ENCODE data around the gene CACNG7. TPM values are rescaled to one million over a fixed set of nuclear protein-coding genes. Genes with fewer than 3 reads are reported as not detected.
"Not testable (repeated sequence)": the region's sequence is repeated elsewhere in the genome, so short reads cannot be mapped to it uniquely, and the experiment has no call there.

The CACNG7 gene
- total RNA-seq, 1 experiment from 2014 or later, result not detected

DNA sequence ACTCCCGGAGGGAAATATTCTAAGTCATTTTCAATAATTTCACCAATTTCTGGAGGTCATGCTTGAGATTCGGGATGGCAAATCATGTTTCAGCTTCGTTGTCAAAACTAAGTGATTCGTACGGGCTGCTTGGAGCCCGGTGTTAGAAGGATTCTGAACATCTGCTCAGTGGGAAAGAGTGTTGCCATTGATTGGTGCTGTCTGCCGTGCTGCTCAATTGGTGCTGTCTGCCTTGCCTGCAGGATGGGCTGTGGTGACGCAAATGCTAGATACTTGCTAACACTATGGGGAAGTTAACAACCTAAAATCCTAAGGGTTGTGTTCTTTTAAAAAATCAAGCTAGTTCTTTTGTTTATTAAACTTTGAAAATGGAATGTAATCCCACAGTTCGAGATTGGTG, 36.4 kb downstream of the CACNG7 start:
- Histone ChIP-seq H3K9me2 (replicated peaks; ENCODE audit: insufficient read depth, low read length) (no peaks in the 10 kb centered on the region), H3K4me2 (ENCODE audit: low read depth, low read length, poor library complexity, severe bottlenecking) (no peak overlapping the region), H3K27me3 (ENCODE audit: low read length) (no peaks in the 10 kb centered on the region), H3K36me3 (ENCODE audit: insufficient read depth, low read length) (no peaks in the 10 kb centered on the region), H3K27ac (ENCODE audit: low read length) (no peak overlapping the region), H3K9ac (ENCODE audit: low read length) (no peak overlapping the region), H2AFZ (ENCODE audit: low read length) (no peak overlapping the region), H3K9me3 (ENCODE audit: low read length) (no peaks in the 10 kb centered on the region; the same call in 1 of the 2 replicates), H4K20me1 (ENCODE audit: insufficient read depth, low read depth, low read length) (no peaks in the 10 kb centered on the region), H3K79me2 (ENCODE audit: low read length) (no peaks in the 10 kb centered on the region), H3K4me1 (ENCODE audit: low read length) (no peaks in the 10 kb centered on the region), H3K4me3 (ENCODE audit: low read length) (no peak overlapping the region)
- no peak for DNase-seq

DNA sequence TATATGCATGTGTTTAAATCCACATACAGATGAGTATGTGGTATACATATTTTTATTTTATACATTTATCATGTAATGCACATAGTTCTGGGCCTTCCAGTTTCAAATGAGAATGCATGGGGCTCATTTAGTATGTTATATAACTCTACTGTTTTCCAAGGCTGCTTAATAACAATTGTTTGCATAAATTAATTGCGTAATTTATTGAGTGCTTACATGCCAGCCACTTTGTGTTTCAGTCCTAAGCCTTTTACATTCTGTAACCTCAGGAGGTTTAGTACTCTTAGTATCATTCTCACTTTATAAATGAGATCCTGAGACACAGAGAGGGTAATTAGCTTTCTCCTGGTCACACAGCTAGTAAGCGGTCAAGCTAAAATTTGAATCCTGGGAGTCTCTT, 36.9 kb downstream of the CACNG7 start:
- H3K9me3 ChIP-seq (ENCODE audit: low read length), result no peaks in the 10 kb centered on the region; the same call in 1 of the 2 replicates

GRCh38 chr19:53947624-53948023, 38.5 kb downstream of the CACNG7 start:
- Histone ChIP-seq H3K4me1 (ENCODE audit: low read length) (no peaks in the 10 kb centered on the region), H3K9me2 (replicated peaks; ENCODE audit: insufficient read depth, low read length) (no peaks in the 10 kb centered on the region), H3K27ac (ENCODE audit: low read length) (no peak overlapping the region), H4K20me1 (ENCODE audit: insufficient read depth, low read depth, low read length) (no peaks in the 10 kb centered on the region), H3K9me3 (ENCODE audit: low read length) (no peaks in the 10 kb centered on the region), H2AFZ (ENCODE audit: low read length) (no peak overlapping the region), H3K4me3 (ENCODE audit: low read length) (no peak overlapping the region), H3K9ac (ENCODE audit: low read length) (no peak overlapping the region), H3K79me2 (ENCODE audit: low read length) (no peaks in the 10 kb centered on the region), H3K27me3 (ENCODE audit: low read length) (no peaks in the 10 kb centered on the region), H3K36me3 (ENCODE audit: insufficient read depth, low read length) (no peaks in the 10 kb centered on the region), H3K4me2 (ENCODE audit: low read depth, low read length, poor library complexity, severe bottlenecking) (no peak overlapping the region)
- DNase-seq, result peak; percentile 56

More for the DNA sequence above, 36.9 kb downstream of the CACNG7 start:
- Histone ChIP-seq H3K9ac (ENCODE audit: low read length) (no peak overlapping the region), H4K20me1 (ENCODE audit: insufficient read depth, low read depth, low read length) (no peaks in the 10 kb centered on the region), H3K27me3 (ENCODE audit: low read length) (no peaks in the 10 kb centered on the region), H3K27ac (ENCODE audit: low read length) (no peak overlapping the region), H3K4me1 (ENCODE audit: low read length) (no peaks in the 10 kb centered on the region), H2AFZ (ENCODE audit: low read length) (no peak overlapping the region), H3K36me3 (ENCODE audit: insufficient read depth, low read length) (no peaks in the 10 kb centered on the region), H3K9me2 (replicated peaks; ENCODE audit: insufficient read depth, low read length) (no peaks in the 10 kb centered on the region), H3K79me2 (ENCODE audit: low read length) (no peaks in the 10 kb centered on the region), H3K4me2 (ENCODE audit: low read depth, low read length, poor library complexity, severe bottlenecking) (no peak overlapping the region), H3K4me3 (ENCODE audit: low read length) (no peak overlapping the region)
- no peak for DNase-seq

DNA sequence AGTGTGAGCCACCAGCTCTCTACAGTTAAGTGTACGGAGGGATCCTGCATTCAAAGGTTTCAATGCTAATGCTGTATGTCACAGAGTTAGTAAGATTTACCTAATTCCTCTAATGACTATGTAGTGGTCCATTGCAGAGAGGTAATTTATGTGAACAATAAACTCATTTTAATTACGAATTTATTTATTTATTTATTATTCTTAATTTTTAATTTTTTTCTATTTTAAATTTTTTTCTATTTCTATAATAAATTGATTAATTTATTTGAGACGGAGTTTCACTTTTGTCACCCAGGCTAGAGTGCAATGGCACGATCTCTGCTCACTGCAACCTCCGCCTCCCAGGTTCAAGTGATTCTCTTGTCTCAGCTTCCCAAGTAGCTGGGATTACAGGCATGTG, 39.5 kb downstream of the CACNG7 start:
- H3K9me2 ChIP-seq (replicated peaks; ENCODE audit: insufficient read depth, low read length); H3K4me3 ChIP-seq (ENCODE audit: low read length); H3K27ac ChIP-seq (ENCODE audit: low read length); DNase-seq; H3K9me3 ChIP-seq (ENCODE audit: low read length); H3K9ac ChIP-seq (ENCODE audit: low read length); H3K36me3 ChIP-seq (ENCODE audit: insufficient read depth, low read length); H3K79me2 ChIP-seq (ENCODE audit: low read length); H2AFZ ChIP-seq (ENCODE audit: low read length); H3K4me1 ChIP-seq (ENCODE audit: low read length); H3K4me2 ChIP-seq (ENCODE audit: low read depth, low read length, poor library complexity, severe bottlenecking); H3K27me3 ChIP-seq (ENCODE audit: low read length); H4K20me1 ChIP-seq (ENCODE audit: insufficient read depth, low read depth, low read length): not testable (repeated sequence)

DNA sequence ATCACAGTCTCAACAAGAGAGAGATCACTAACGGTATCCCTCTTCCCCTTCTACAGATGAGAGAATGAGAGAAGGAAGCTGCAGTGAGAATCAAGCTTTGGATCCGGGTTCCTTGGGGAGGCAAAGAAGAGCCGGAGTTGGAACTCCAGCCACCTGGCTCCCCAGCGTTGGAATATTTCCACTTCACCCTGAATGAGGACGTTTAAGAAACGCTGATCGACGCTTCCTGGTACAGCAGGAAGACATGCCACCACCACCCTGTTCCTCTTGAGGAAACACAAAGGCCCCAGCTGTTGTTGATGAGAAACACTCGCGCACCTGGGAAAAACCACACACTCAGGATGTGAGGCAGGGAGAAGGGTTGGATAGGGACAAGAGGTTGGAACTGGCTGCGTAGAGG, 42.4 kb downstream of the CACNG7 start:
- Histone ChIP-seq H3K4me2 (ENCODE audit: low read depth, low read length, poor library complexity, severe bottlenecking) (no peak overlapping the region), H3K79me2 (ENCODE audit: low read length) (no peaks in the 10 kb centered on the region), H2AFZ (ENCODE audit: low read length) (no peak overlapping the region), H3K9ac (ENCODE audit: low read length) (no peak overlapping the region), H3K27ac (ENCODE audit: low read length) (no peak overlapping the region), H3K9me2 (replicated peaks; ENCODE audit: insufficient read depth, low read length) (no peaks in the 10 kb centered on the region), H3K9me3 (ENCODE audit: low read length) (no peaks in the 10 kb centered on the region), H3K4me3 (ENCODE audit: low read length) (no peak overlapping the region), H4K20me1 (ENCODE audit: insufficient read depth, low read depth, low read length) (no peaks in the 10 kb centered on the region), H3K4me1 (ENCODE audit: low read length) (no peaks in the 10 kb centered on the region), H3K36me3 (ENCODE audit: insufficient read depth, low read length) (no peaks in the 10 kb centered on the region), H3K27me3 (ENCODE audit: low read length) (no peaks in the 10 kb centered on the region)
- DNase-seq, result no peak

- Histone ChIP-seq H3K4me1 (ENCODE audit: low read length) (no peaks in the 10 kb centered on the region), H3K27me3 (ENCODE audit: low read length) (no peaks in the 10 kb centered on the region), H3K36me3 (ENCODE audit: insufficient read depth, low read length) (no peaks in the 10 kb centered on the region), H3K9me3 (ENCODE audit: low read length) (no peaks in the 10 kb centered on the region), H3K9me2 (replicated peaks; ENCODE audit: insufficient read depth, low read length) (no peaks in the 10 kb centered on the region), H3K79me2 (ENCODE audit: low read length) (no peaks in the 10 kb centered on the region), H3K4me2 (ENCODE audit: low read depth, low read length, poor library complexity, severe bottlenecking) (no peak overlapping the region), H3K27ac (ENCODE audit: low read length) (no peak overlapping the region), H3K4me3 (ENCODE audit: low read length) (no peak overlapping the region), H3K9ac (ENCODE audit: low read length) (no peak overlapping the region), H2AFZ (ENCODE audit: low read length) (no peak overlapping the region), H4K20me1 (ENCODE audit: insufficient read depth, low read depth, low read length) (no peaks in the 10 kb centered on the region)
- no peak for DNase-seq
Observed at GRCh38 chr19:53951947-53952346, 42.9 kb downstream of the CACNG7 start.

GRCh38 chr19:53953383-53953782, 44.3 kb downstream of the CACNG7 start:
- DNase-seq, result no peak
- H4K20me1 ChIP-seq (ENCODE audit: insufficient read depth, low read depth, low read length), result no peaks in the 10 kb centered on the region
- no peaks in the 10 kb centered on the region for H3K9me2 ChIP-seq (replicated peaks; ENCODE audit: insufficient read depth, low read length)
- H3K9ac ChIP-seq (ENCODE audit: low read length), result no peak overlapping the region
- no peak overlapping the region for H3K4me2 ChIP-seq (ENCODE audit: low read depth, low read length, poor library complexity, severe bottlenecking)
- no peaks in the 10 kb centered on the region for H3K79me2 ChIP-seq (ENCODE audit: low read length)
- no peaks in the 10 kb centered on the region for H3K27me3 ChIP-seq (ENCODE audit: low read length)
- H3K27ac ChIP-seq (ENCODE audit: low read length), result no peak overlapping the region
- H3K4me1 ChIP-seq (ENCODE audit: low read length), result no peaks in the 10 kb centered on the region
- no peaks in the 10 kb centered on the region for H3K9me3 ChIP-seq (ENCODE audit: low read length)
- no peak overlapping the region for H3K4me3 ChIP-seq (ENCODE audit: low read length)
- H2AFZ ChIP-seq (ENCODE audit: low read length), result no peak overlapping the region
- no peaks in the 10 kb centered on the region for H3K36me3 ChIP-seq (ENCODE audit: insufficient read depth, low read length)

- Histone ChIP-seq H3K9ac (ENCODE audit: low read length) (no peak overlapping the region), H3K4me3 (ENCODE audit: low read length) (no peak overlapping the region), H2AFZ (ENCODE audit: low read length) (no peak overlapping the region), H3K36me3 (ENCODE audit: insufficient read depth, low read length) (no peaks in the 10 kb centered on the region), H4K20me1 (ENCODE audit: insufficient read depth, low read depth, low read length) (no peaks in the 10 kb centered on the region), H3K9me3 (ENCODE audit: low read length) (no peaks in the 10 kb centered on the region), H3K4me1 (ENCODE audit: low read length) (no peaks in the 10 kb centered on the region), H3K27ac (ENCODE audit: low read length) (no peak overlapping the region), H3K79me2 (ENCODE audit: low read length) (no peaks in the 10 kb centered on the region), H3K9me2 (replicated peaks; ENCODE audit: insufficient read depth, low read length) (no peaks in the 10 kb centered on the region), H3K4me2 (ENCODE audit: low read depth, low read length, poor library complexity, severe bottlenecking) (no peak overlapping the region), H3K27me3 (ENCODE audit: low read length) (no peaks in the 10 kb centered on the region)
- no peak for DNase-seq
Observed at GRCh38 chr19:53957448-53958167, 48.5 kb downstream of the CACNG7 start.

Data from Karpas-422 (cell line).